ENCODE measurements around the gene BLOC1S6.
"Not testable (repeated sequence)": the region's sequence is repeated elsewhere in the genome, so short reads cannot be mapped to it uniquely, and the experiment has no call there.

BLOC1S6 gene

DNA sequence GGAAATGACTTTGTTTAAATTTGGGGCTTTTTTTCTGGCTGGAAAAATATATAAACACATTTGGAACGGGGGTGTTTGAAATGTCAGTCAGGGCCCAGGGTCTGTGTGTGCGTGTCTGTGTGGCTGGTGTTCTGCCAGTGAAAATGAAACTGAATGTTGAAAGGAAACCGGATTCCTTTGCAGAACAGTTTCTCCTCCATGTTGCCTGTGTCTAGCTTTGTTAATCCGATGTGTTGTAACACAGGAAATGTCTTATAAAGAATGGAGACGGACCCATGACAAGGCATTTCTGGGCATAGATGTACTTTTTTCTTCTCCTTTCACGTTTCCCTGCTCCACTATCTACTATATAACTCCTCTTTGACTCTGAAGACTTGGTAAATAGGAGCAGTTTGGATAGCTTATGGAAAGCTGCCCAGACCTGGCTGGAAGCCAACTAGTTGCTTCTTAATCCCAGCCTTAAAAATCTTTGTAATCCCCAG, 50.4 kb downstream of the BLOC1S6 start:
- no peaks in the 10 kb centered on the region for H3K27me3 Mint-ChIP-seq
- peak overlapping the region; percentile 64 to 76 for H3K4me3 Mint-ChIP-seq
- no peaks in the 10 kb centered on the region for H3K9me3 Mint-ChIP-seq
- peak; percentile 29 for DNase-seq
- ATAC-seq (replicated peaks): peak; percentile 54 to 57
- H3K27ac Mint-ChIP-seq: peak overlapping the region; percentile 89
- H3K36me3 Mint-ChIP-seq: peaks cover 11 to 14% of the 10 kb centered on the region in 2 donors
- peaks cover 23 to 42% of the 10 kb centered on the region in 2 donors for H3K4me1 Mint-ChIP-seq

DNA sequence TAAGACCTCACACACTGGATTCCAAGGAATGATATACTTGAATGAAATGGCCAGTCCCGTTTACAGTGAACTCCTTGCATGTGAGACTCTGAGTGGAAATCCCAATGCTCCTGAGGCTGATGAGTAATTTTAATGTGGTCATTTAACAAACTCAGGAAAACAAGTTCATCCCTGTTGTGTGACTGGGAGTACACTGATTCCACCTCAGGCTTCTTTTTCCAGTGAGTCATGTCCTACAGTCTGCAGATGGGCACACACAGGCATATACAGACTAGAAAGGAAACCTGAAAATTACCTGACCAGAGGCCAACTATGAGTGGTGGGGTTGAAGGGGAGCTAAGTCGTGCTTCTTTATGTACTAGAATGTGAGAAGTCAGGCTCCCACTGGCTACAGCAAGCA, 53.4 kb downstream of the BLOC1S6 start:
- DNase-seq (no peak), ATAC-seq (replicated peaks) (no peak)
- Mint-ChIP-seq H3K27me3 (no peaks in the 10 kb centered on the region), H3K4me1 (peaks cover 39 to 64% of the 10 kb centered on the region in 2 donors), H3K36me3 (peaks cover 13 to 16% of the 10 kb centered on the region in 2 donors), H3K4me3 (no peak overlapping the region), H3K9me3 (no peaks in the 10 kb centered on the region), H3K27ac (peak overlapping the region; percentile 20)

- Mint-ChIP-seq H3K4me1 (peaks cover 40 to 63% of the 10 kb centered on the region in 2 donors), H3K9me3 (no peaks in the 10 kb centered on the region), H3K27ac (no peak overlapping the region), H3K27me3 (no peaks in the 10 kb centered on the region), H3K36me3 (peaks cover 13 to 16% of the 10 kb centered on the region in 2 donors), H3K4me3 (no peak overlapping the region)
- ATAC-seq (replicated peaks) (no peak), DNase-seq (no peak)
Observed at GRCh38 chr15:45641374-45641781, 54.2 kb downstream of the BLOC1S6 start.

DNA sequence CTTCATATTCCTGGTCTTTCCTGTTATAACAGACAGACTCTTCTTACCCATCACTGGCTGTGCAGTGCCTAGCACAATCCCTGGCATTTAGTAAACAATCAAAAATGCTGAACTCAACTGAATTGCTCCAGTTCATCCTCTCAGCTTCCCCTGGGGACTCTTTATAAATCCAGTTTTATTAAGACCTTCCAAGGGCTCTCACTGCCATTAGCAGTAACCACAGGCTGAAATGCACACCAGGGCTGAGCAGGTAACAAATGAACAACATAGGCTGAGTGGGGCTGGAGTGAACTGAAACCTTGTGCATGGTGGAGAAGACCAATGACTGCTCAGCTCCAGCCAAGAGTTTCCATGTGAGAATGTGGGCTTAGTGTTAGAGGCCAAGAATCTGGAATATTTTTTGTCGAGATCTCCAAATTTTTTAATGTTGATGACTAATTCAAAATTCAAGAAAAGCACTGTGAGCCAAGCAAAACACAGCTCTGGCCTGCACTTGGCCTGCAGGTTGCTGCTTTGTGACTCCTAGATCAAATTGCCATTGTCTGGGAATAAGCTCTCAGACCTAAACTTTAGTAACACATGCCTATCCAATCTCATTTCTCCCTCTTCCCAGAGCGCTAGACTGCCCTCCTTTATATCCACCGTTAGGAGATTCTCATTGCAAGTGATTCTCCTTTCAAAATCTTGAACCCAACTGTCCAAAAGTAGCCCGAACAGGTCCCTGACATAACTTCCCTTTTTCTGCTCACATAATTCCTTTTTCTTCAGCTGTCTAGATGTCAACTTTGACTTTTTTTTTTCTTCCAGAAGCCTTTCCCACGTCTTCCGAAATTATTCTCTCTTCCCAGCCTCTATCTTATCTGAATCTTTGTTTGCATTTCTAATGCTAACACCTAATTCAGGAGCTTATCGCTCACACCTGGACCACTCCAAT, 55.1 kb downstream of the BLOC1S6 start:
- Mint-ChIP-seq H3K27ac (peak overlapping the region; percentile 22), H3K9me3 (no peaks in the 10 kb centered on the region), H3K36me3 (peaks cover 13 to 16% of the 10 kb centered on the region in 2 donors), H3K4me1 (peaks cover 36 to 59% of the 10 kb centered on the region in 2 donors), H3K4me3 (no peak overlapping the region), H3K27me3 (no peaks in the 10 kb centered on the region)
- no peak for ATAC-seq (replicated peaks)
- DNase-seq: no peak

DNA sequence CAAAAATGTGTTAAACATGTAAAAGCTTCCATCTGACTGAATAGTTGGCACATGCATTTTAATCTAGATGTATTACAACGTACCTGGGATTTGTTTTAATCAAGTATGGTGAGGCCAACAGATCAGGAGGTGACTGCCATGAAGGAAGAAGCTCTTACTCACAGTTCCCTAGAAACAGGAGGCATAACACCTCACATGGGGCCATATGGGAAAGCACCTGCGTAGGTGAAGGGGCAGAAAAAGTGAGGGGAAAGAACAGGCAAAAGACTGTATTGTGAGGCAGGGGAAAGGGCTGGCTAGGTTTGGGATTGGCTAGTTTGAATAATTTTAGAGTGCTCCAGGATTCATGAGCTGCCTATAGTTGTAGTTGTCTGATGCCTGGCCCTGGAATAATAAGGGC, 57.3 kb downstream of the BLOC1S6 start:
- DNase-seq (no peak), ATAC-seq (replicated peaks) (peak; percentile 58 to 74)
- Mint-ChIP-seq H3K27ac (peak overlapping the region; percentile 47), H3K27me3 (no peaks in the 10 kb centered on the region), H3K4me3 (no peak overlapping the region), H3K9me3 (no peaks in the 10 kb centered on the region), H3K4me1 (peaks cover 33 to 57% of the 10 kb centered on the region in 2 donors), H3K36me3 (peaks cover 9 to 12% of the 10 kb centered on the region in 2 donors)

DNA sequence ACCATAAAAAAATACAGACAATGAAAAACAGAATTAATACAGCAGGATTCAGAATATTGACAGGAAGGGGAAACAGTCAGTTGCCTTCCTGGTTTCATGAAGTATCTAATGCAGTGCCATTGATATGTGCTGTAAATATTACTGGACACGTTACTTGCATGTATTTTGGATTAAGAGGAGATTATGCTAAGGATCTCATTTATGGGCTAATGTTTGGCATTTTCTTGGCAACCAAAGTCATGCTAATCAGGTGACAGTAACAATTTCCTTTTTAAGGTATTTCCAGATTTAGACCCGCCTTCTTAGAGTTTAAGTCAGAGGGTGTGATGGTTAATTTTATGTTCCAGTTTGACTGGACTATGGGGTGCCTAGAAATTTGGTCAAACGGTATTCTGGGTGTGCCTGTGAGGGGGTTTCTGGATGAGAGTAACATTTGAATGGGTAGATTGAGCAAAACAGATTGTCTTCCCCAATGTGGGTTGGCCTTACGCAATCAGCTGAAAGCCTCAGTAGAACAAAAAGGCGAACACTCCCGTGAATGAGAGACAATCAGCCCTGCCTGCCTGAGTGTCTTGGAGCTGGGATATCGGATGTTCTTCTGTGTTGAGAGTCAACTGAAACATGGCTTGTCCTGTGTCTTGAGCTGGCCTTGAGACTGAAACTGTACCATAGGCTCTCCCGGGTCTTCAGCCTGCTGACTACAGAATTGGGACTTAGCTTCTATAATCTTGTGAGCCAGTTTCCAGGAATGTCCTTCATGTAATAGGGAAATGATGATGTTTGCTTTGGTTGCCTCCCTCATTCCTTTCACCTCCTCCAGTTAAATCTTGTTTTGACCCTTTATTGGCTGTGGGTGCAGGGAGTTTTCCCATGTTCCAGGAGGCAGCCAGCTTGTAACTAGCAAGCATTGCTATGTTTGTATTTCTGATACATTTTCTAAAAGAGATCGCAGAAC, 58.1 kb downstream of the BLOC1S6 start:
- H3K4me3 Mint-ChIP-seq: no peak overlapping the region
- H3K36me3 Mint-ChIP-seq: peaks cover 7 to 12% of the 10 kb centered on the region in 2 donors
- peaks cover 1 to 3% of the 10 kb centered on the region in 2 donors for H3K9me3 Mint-ChIP-seq
- DNase-seq: no peak
- no peak overlapping the region for H3K27ac Mint-ChIP-seq
- ATAC-seq (replicated peaks): peak in 1 of 2 donors; percentile 24
- peaks cover 36 to 66% of the 10 kb centered on the region in 2 donors for H3K4me1 Mint-ChIP-seq
- H3K27me3 Mint-ChIP-seq: no peaks in the 10 kb centered on the region

- Mint-ChIP-seq H3K27ac (no peak overlapping the region), H3K4me1 (peaks cover 36 to 65% of the 10 kb centered on the region in 2 donors), H3K9me3 (peaks cover 2 to 4% of the 10 kb centered on the region in 2 donors), H3K4me3 (no peak overlapping the region), H3K36me3 (peaks cover 9 to 14% of the 10 kb centered on the region in 2 donors), H3K27me3 (no peaks in the 10 kb centered on the region)
- DNase-seq (no peak), ATAC-seq (replicated peaks) (no peak)
Observed at GRCh38 chr15:45646220-45646619, 59.0 kb downstream of the BLOC1S6 start.

GRCh38 chr15:45647828-45648227, 60.6 kb downstream of the BLOC1S6 start:
- ATAC-seq (replicated peaks): no peak
- no peak for DNase-seq
- H3K9me3 Mint-ChIP-seq: peaks cover 2 to 4% of the 10 kb centered on the region in 2 donors
- no peak overlapping the region for H3K27ac Mint-ChIP-seq
- H3K36me3 Mint-ChIP-seq: peaks cover 8 to 14% of the 10 kb centered on the region in 2 donors
- H3K4me3 Mint-ChIP-seq: no peak overlapping the region
- peaks cover 33 to 61% of the 10 kb centered on the region in 2 donors for H3K4me1 Mint-ChIP-seq
- no peaks in the 10 kb centered on the region for H3K27me3 Mint-ChIP-seq

DNA sequence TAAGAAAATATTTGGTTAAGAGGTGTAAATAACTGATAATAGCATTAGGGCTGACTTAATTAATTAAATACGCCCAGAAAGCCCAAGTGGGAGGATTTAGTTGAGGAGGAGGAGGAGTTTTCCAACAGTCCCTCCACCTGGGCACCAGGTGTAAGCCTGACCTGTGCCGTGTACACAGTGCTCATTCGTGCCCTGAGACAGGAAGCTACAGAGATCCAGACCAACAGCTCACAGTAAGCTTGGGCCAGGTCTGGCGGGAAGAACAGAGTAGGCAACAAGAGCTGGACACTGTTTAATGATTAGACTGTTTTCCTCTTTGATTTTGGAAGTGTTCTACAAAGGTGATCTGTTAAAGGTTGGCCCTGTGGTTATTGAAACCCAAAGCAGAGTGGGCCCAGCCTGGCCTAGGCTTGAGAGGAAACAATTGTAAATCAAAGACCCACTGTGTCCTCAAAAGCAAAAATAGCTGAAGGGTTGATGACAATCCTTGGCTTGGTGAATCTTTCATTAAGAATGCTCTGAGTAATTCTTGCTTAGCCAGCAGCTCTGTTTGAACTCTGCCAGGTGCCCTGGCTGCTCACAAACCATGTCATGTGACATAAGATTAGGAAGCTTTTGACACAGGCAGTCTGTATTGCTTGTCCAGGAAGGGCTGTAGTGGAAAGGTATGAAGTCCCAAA, 61.5 kb downstream of the BLOC1S6 start:
- DNase-seq (no peak), ATAC-seq (replicated peaks) (peak; percentile 23 to 36)
- Mint-ChIP-seq H3K27ac (no peak overlapping the region), H3K4me1 (peaks cover 39 to 64% of the 10 kb centered on the region in 2 donors), H3K4me3 (no peak overlapping the region), H3K36me3 (peaks cover 8 to 14% of the 10 kb centered on the region in 2 donors), H3K9me3 (peaks cover 2 to 4% of the 10 kb centered on the region in 2 donors), H3K27me3 (no peaks in the 10 kb centered on the region)

- not testable (repeated sequence) for H3K9me3 Mint-ChIP-seq, H3K27me3 Mint-ChIP-seq, DNase-seq
- H3K36me3 Mint-ChIP-seq: peaks cover 8 to 14% of the 10 kb centered on the region in 2 donors
- H3K27ac Mint-ChIP-seq: peak overlapping the region; percentile 42
- peaks cover 37 to 64% of the 10 kb centered on the region in 2 donors for H3K4me1 Mint-ChIP-seq
- peak overlapping the region in 1 of 2 donors; percentile 25 for H3K4me3 Mint-ChIP-seq
- ATAC-seq (replicated peaks): peak; percentile 52 to 58
Observed at GRCh38 chr15:45650007-45650406, 62.8 kb downstream of the BLOC1S6 start.

DNA sequence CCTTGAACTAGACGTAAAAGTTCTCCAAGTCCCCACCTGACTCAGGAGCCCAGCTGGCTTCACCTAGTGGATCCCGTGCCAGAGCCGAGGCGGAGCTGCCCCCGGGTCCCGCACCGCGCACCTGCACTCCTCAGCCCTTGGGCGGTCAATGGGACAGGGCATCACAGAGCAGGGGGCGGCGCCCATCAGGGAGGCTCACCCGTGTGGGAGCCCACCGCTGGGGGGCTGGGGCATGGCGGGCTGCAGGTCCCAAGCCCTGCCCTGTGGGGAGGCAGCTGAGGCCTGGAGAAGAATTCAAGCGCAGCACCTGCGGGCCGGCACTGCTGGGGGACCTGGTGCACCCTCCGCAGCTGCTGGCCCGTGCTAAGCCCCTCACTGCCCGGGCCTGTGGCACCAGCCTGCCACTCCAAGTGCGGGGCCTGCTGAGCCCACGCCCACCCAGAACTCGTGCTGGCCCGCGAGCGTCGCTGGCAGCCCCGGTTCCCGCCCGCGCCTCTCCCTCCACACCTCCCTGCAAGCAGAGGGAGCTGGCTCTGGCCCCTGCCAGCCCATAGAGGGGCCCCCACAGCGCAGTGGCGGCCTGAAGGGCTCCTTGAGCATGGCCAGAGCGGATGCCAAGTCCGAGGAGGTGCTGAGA, 63.8 kb downstream of the BLOC1S6 start:
- peaks cover 31 to 60% of the 10 kb centered on the region in 2 donors for H3K4me1 Mint-ChIP-seq
- DNase-seq: no peak

DNA sequence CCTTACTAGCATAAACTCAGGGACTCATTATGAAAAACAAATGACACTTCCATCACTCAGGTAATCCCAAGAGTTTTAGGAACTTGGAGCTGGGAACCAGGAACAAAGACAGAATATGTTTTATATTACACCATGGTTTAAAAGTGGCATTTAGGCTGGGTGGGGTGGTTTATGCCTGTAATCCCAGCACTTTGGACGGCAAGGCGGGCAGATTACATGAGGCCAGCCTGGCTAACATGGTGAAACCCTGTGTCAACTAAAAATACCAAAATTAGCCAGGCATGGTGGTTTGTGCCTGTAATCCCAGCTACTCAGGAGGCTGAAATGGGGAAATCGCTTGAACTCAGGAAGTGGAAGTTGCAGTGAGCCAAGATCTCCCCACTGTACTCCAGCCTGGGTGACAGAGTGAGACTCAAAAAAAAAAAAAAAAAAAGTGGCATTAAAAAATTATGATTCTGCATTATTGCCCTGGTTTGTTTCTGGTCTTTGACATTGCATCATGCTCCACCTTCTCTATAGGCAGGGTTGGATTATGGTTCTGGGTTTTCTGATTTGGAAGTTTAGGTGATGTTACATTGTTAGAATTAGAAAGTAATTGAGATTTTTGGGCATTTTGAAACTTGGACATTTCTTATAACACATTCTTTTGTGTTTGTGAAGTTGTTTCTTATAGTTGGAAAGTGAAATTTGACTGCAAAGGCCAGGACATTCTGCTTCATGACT, 66.7 kb downstream of the BLOC1S6 start:
- Mint-ChIP-seq H3K4me3 (no peak overlapping the region), H3K36me3 (peaks cover 8 to 16% of the 10 kb centered on the region in 2 donors), H3K4me1 (peaks cover 29 to 54% of the 10 kb centered on the region in 2 donors), H3K27ac (no peak overlapping the region), H3K9me3 (peaks cover 3 to 4% of the 10 kb centered on the region in 2 donors), H3K27me3 (no peaks in the 10 kb centered on the region)
- no peak for DNase-seq
- ATAC-seq (replicated peaks): no peak

More for the DNA sequence above, 63.8 kb downstream of the BLOC1S6 start:
- Mint-ChIP-seq H3K27me3 (no peaks in the 10 kb centered on the region), H3K9me3 (peaks cover 3 to 4% of the 10 kb centered on the region in 2 donors), H3K4me3 (no peak overlapping the region), H3K36me3 (peaks cover 8 to 14% of the 10 kb centered on the region in 2 donors), H3K27ac (no peak overlapping the region)
- ATAC-seq (replicated peaks): no peak
